T-helper 1 cell treated with Interleukin-12 subunit alpha and Interleukin-12 subunit beta and Interleukin-4 antibody, amounts not matched to agents 30 ng/mL and 1 ng/mL, for 36 hours (primary cell): ENCODE data around the gene EDN3. TPM values are rescaled to one million over a fixed set of nuclear protein-coding genes. Genes with fewer than 3 reads are reported as not detected.
"Not testable (repeated sequence)": the region's sequence is repeated elsewhere in the genome, so short reads cannot be mapped to it uniquely, and the experiment has no call there.

ENCODE experiments used
- intact Hi-C: fragments of 100-400 bp; cut with micrococcal nuclease; formaldehyde crosslinking; loops from one replicate; pipeline ENCODE4 v1.15.1; 2024
- total RNA-seq: library from RNA; stranded (reverse); gene quantifications from 2 replicates; pipeline ENCODE4 v1.2.3, GENCODE V29; 2022

EDN3 gene
- total RNA-seq, 1 donor from 2014 or later = not detected

- intact Hi-C loops = no loop called here
These were observed 35.0 kb downstream of the EDN3 start for GRCh38 chr20:59335377-59335776.

GRCh38 chr20:59336540-59336939 lies 36.1 kb downstream of the EDN3 start:
- intact Hi-C loops = no loop called here

DNA sequence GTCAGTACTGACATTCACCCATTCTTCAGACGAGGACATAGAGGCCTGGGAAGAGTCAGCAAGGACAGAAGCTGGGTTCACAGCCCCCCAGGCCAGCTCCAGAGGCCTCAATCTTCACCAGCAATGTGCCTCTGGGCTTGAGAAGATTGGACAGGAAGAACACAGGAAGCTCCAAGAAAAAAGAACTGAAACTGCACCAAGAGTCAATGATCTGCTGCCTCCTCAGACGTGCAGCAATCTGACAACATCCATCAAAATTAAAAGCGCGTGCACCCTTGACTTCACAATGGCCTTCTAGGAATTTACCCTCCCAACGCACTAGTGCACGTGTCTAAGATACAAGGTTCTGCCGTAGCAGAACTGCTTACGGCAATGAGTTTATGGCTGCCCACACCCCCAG lies 38.0 kb downstream of the EDN3 start:
- intact Hi-C loops = not testable (repeated sequence)

- intact Hi-C loops = no loop called here
These were observed 39.9 kb downstream of the EDN3 start for GRCh38 chr20:59340201-59340885.

- intact Hi-C loops = not testable (repeated sequence)
These were observed 41.0 kb downstream of the EDN3 start for GRCh38 chr20:59341285-59342022.

DNA sequence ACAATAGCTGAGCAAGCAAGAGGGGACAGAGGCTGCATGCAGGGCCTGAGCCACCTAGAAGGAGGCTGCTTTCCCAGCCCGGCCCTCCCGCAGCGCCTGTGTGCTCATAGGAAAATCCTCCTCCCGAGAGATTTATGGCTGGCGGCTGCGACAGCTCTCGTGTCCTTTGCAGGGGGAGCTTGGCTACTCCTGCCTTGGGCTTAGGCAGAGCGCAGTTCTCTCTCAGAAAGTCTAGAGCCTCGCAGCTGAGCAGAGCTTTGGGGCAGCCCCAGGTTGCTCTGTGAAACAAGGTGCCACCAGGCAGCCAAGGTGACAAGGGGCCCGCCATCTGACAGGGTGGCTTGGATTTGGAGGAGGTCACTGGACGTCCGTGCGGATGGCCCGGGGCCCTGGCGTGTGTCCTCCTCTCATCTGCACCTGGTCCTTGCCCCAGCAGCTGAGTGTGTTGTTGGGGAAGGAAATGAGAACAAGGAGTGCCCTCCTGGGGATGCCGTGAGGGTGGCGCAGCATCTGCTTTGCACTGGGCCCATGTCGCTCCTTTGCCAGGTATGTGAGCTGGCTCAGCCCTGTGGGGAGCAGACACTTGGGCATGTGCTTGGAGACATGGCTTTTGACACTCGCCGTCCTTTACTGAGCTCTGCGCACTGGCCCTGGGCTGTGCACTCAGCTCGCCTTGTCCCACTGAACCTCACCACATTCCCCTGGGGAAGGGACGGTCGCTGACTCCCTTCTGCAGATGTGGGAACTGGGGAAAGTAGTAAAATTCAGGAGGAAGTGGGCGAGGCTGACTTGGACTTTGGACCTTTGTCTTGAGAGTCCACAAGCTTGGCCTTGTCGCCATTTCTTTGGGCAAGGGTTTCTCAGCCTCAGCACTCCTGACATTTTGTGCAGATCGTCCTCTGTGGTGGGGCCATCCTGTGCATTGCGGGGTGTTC lies 41.9 kb downstream of the EDN3 start:
- intact Hi-C loops = no loop called here

DNA sequence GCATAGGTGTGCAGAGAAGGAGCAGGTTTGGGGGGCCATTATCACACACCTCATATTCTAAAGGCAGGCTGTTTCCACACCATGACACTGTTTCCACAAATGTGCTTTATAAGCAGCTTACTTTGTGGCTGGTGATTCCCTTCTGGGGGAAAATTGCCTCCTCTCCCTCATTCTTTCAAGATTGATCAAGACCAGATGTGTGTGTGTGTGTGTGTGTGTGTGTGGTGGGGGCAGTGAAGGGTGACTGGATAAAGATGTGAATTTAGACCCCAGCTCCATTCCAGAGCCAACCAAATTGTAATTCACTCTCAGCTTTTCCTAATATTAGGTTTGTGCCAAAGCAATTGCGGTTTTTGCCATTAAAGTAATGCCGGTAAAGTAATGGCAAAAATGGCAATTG lies 45.6 kb downstream of the EDN3 start:
- intact Hi-C loops = no loop called here

DNA sequence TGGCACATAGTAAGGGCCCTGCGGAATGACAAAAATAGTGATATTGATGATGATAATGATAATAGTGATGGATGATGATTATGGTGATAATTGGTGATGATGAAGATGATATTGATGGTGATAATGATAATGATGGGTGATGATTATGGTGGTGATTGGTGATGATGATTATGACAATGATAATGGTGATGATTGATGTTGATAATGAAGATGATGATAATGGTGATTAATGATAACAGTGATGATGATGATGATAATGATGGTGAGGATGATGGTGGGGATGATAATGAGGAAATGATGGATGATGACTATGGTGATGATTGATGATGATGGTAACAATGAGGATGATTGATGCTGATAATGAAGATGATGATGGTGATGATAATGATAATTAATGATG lies 48.9 kb downstream of the EDN3 start:
- intact Hi-C loops = no loop called here

DNA sequence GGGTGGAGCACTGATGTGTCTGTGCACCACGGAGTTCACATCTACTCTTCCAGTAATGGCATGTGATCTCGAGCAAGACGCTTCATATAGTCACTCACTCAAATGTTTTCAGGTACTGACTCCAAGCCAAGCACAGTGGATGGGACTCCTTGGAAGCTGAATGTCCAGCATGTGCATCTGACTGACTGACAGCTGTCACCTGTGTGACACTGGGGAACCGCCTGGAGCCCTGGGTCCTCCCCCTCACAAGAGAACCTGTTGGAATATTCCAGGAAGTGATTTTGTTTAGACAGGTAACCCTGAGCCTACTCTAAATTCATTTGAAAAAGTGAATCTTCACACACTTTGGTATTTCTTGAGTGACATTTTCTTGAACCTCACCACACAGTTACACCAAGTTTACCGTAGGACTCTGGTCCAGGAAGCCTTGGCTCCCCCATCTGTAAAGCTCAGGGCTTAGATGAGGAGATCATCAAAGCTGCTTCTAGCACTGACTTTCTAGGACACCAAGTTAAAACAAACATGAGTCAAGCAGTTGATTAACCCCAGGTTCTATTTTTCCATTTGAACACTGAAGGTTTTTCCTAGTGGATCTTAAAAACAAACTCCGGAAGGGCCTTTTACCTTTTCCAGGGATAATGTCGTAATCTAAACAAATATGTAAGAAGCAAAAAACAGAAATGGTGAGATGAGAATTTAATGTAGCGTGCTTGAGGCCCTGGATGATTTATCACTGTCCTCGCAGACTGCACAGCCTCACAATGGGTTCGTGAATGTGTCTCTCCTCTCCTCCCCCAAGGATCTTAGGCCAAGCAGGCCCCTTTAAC lies 50.1 kb downstream of the EDN3 start:
- intact Hi-C loops = no loop called here

DNA sequence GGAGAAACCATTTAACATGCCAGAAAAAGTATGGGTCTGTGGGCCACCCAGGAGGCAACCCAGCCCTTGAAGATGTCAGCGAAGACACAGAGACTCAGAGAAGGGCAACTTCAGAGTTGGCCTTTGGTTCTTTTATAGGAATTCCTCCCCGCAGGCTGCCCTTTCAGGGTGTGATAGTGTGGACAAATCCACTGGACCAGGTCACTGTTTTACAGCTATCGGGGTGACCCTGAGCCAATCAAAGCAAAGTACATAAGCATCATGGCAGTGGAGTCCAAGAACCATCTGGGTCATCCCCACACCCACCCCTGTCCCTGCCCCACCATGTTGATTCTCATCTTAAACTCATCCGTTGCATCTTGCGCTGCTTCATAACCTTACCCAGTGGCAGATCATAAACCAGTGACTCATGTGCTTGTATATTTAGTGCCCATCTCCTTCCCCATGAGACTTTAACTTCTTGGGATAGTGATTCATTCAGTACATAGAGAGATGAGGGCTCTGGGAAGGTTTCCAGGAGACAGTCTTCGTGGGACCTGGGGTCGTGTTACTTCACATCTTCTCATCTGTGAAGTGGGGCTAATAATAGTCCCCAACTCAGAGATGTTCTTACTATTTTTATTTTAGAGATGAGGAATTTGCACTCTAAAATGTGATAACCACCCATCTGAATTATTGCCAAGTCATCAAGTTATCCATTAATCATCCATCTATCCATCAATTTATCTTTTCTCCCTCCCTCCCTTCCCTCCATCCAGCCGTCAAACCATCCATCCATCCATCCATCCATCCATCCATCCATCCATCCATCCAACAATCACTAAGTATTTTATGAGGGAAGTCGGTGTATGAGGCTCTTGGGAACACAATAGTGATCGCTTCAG lies 51.0 kb downstream of the EDN3 start:
- intact Hi-C loops = no loop called here

DNA sequence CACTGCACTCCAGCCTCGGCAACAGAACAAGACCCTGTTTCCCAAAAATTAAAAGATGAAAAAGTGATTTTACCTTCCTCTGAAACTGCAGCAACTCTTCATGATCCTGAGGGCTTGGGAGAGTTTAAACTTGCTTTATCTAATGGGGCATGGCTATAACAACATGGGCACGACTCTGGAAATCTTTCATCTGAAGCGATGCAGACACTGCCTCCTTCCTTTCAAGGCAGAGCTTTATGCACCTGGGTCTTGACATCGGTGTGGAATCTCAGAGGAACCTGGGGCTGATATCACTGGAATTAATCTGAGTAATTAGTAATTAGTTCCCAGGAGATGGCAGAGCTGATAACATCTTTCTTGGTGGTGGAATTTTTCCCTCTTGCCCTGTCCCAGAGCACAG lies 52.1 kb downstream of the EDN3 start:
- intact Hi-C loops = no loop called here

DNA sequence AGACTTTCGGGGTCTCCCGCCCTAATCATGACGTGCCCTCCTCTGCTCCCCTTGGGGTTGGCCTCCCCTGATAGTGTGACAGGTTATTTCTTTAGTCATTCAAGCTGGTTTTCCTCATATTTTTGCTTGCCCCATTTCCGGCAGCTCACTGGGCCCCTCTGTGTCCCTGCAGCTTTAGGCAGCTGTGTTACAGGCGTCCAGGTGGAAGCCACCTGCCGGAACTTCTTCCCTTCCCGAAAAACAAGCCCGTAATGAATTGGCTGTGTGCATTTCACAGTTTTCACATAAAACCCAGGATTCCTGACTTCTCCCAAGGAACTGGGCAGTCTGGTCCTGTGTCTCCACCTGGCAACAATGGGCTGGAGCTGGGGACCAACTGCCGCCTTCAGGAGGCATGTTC lies 52.6 kb downstream of the EDN3 start:
- intact Hi-C loops = no loop called here

- intact Hi-C loops = no loop called here
These were observed 54.0 kb downstream of the EDN3 start for GRCh38 chr20:59354460-59354859.

DNA sequence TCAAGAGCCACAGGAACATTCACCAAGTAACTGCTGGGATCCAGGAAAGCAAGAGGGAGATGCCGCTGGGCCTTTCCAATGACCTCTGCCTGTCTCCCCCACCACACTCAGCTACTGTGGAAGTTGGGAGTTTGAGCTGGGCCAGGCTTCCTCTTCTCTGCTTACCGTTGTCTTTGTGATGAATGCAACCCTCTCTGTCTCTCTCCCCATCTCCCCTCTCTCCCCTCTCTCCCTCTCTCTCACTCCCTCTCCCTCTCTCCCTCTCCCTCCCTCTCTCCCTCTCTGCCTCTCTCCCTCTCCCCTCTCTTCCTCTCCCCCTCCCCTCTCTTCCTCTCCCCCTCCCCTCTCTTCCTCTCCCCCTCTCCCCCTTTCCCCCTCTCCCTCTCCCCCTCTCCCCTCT lies 54.8 kb downstream of the EDN3 start:
- intact Hi-C loops = no loop called here

GRCh38 chr20:59356662-59357165 lies 56.3 kb downstream of the EDN3 start:
- intact Hi-C loops = no loop called here

DNA sequence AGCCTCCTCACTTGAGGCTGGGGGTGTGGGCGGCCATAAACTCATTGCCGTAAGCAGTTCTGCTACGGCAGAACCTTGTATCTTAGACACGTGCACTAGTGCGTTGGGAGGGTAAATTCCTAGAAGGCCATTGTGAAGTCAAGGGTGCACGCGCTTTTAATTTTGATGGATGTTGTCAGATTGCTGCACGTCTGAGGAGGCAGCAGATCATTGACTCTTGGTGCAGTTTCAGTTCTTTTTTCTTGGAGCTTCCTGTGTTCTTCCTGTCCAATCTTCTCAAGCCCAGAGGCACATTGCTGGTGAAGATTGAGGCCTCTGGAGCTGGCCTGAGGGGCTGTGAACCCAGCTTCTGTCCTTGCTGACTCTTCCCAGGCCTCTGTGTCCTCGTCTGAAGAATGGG lies 58.4 kb downstream of the EDN3 start:
- intact Hi-C loops = not testable (repeated sequence)

- intact Hi-C loops = no loop called here
These were observed 59.7 kb downstream of the EDN3 start for GRCh38 chr20:59359906-59360725.

DNA sequence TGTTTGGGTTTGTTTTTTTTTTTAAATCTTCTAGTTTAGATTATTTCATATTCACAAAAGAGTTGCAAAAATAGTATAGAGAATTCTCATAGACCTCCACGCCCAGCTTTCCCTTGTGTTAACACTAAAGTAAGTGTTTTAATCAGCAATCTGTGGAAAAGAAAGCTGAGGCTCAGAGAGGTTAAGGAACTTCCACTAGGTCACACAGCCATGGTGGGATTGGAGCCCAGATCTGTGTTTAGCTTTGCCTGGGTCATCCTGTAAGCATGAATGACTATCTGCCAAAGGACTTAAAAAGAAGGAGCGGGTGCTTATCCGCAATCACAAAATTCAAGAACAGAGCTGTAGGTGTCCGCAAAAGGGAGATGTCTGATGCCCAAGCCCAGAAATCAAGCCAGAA lies 60.5 kb downstream of the EDN3 start:
- intact Hi-C loops = no loop called here

DNA sequence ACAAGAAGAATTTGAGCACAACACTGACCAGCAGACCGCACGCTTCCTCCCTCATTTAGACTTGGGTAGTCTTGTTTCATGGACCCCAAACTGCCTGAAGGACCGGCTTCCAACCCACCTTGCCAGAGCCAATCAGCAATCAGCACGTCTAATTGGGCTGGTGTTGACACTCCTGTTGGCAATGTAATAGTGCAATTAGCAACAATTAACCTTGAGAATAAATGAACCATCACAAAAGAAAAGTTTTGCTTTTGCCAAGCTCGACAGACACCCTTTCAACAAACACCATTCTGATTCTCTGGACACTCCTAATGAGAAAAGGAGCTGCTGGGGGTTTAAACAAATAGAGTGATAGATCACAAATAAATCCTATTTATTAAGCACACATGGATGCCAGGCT lies 61.0 kb downstream of the EDN3 start:
- intact Hi-C loops = no loop called here
